GM19468 (cell line): Measurements from ENCODE around the gene CHGA.

Experiments
- ATAC-seq: cut with Tn5 transposase; IDR thresholded peaks from one replicate; pipeline ENCODE4 v1.9.1; 2021; ENCODE audit warnings: mild to moderate bottlenecking, moderate library complexity, moderate number of reproducible peaks; ENCODE audit not compliant: unreplicated experiment; ENCODE audit errors: extremely low read depth

The CHGA gene

GRCh38 chr14:92942576-92942975 is 19.6 kb downstream of the CHGA start:
- ATAC-seq, result no peak

GRCh38 chr14:92942976-92943710 is 20.2 kb downstream of the CHGA start:
- ATAC-seq, result no peak

- no peak for ATAC-seq
These were observed 21.1 kb downstream of the CHGA start for GRCh38 chr14:92943855-92944570.

GRCh38 chr14:92944976-92945375 is 22.0 kb downstream of the CHGA start:
- no peak for ATAC-seq

- no peak for ATAC-seq
These were observed 22.6 kb downstream of the CHGA start for GRCh38 chr14:92945544-92945943.

GRCh38 chr14:92945959-92946846 is 23.3 kb downstream of the CHGA start:
- ATAC-seq, result no peak

- no peak for ATAC-seq
These were observed 24.0 kb downstream of the CHGA start for GRCh38 chr14:92946847-92947545.

- no peak for ATAC-seq
These were observed 25.7 kb downstream of the CHGA start for GRCh38 chr14:92948647-92949046.

- ATAC-seq, result no peak
These were observed 26.7 kb downstream of the CHGA start for GRCh38 chr14:92949496-92950192.

GRCh38 chr14:92950193-92950540 is 27.2 kb downstream of the CHGA start:
- ATAC-seq, result no peak

GRCh38 chr14:92950773-92951172 is 27.8 kb downstream of the CHGA start:
- no peak for ATAC-seq

GRCh38 chr14:92951261-92951660 is 28.3 kb downstream of the CHGA start:
- no peak for ATAC-seq

GRCh38 chr14:92951912-92952471 is 29.0 kb downstream of the CHGA start:
- no peak for ATAC-seq

- ATAC-seq, result no peak
These were observed 29.7 kb downstream of the CHGA start for GRCh38 chr14:92952481-92953298.

GRCh38 chr14:92953526-92953925 is 30.6 kb downstream of the CHGA start:
- no peak for ATAC-seq

GRCh38 chr14:92954933-92955332 is 32.0 kb downstream of the CHGA start:
- ATAC-seq, result no peak

- no peak for ATAC-seq
These were observed 32.4 kb downstream of the CHGA start for GRCh38 chr14:92955381-92955780.

GRCh38 chr14:92956961-92957360 is 34.0 kb downstream of the CHGA start:
- no peak for ATAC-seq
